Glomerular visceral epithelial cell (primary cell): Measurements from ENCODE around the gene KRTAP3-3.

Experiments
- DNase-seq: peaks from one replicate; pipeline ENCODE4 v3.0.0-alpha.2; 2016; ENCODE audit errors: extremely low spot score

Gene KRTAP3-3

GRCh38 chr17:40958086-40958953, 35.6 kb downstream of the KRTAP3-3 start:
- DNase-seq = no peak

GRCh38 chr17:40956401-40957254, 37.3 kb downstream of the KRTAP3-3 start:
- DNase-seq = peak; percentile 80

- DNase-seq = no peak
Measured at GRCh38 chr17:40953881-40954280, 40.1 kb downstream of the KRTAP3-3 start.

DNA sequence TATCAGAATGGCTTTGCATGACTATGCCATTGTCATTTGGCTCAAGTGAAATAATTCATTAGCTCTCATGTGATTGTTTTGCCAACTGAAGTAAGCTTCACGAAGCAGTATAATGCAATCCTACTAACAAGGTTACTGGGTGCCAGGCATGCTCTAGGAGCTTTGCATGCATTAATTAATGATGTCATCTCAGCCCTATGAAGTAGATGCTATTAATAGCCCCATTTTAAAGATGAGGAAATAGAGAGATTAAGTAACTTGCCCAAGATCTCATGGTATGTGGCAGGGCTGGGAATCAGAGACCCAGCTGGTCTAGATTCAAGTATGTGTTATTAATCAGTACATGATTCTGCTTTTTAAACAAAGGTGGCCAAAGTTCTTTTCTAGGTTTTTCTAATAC, 41.3 kb downstream of the KRTAP3-3 start:
- peak; percentile 51 for DNase-seq

GRCh38 chr17:40952154-40952553, 41.8 kb downstream of the KRTAP3-3 start:
- DNase-seq = no peak

DNA sequence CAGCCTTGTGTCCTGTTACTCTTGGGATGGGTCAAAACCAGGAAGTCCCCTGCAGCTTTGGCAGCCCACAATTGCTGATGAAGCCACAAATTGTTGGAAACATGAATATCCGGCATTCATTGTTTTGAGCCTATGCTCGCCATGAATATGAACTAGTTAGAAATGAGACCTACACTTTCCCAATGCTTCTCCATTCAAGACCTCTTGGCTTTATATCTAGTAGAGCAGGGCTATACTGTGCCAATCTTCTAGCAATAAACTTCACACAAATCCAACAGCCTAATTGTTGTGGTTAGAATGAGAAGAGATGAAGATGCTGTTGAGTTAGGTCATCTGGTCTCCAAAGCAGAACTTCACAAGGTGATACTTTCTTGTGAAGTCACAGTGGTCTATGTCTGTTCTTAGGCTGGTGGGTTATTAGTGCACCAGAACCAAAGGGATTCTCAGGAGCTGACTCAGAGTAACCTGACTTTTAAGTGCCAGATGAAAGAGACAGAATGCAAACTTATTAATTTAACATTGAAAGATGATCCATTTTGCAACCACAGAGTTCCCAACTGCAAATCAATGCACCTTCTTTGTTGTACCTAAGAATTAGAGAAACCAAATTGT, 42.8 kb downstream of the KRTAP3-3 start:
- peak; percentile 27 for DNase-seq

GRCh38 chr17:40950176-40950575, 43.8 kb downstream of the KRTAP3-3 start:
- DNase-seq = no peak

DNA sequence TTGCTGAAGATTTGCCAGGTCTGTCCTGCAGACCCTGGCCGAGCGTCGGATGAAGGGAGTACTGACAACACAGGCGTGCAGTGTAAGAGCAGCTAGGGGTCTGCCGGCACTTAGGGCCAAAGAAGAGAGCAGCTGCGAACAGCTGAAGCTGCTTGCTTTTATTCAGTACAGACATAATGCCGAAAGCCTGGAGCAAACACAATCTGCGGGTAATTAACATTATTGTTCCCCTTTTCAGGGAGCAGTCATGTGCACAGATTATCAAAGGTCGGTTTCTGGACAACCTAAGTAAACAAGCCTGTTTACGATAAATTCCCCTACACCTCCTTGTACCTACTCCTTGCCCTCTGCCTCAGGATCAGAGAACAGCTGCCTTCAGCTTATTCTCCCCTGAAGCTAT, 44.5 kb downstream of the KRTAP3-3 start:
- DNase-seq = no peak

- no peak for DNase-seq
Measured at GRCh38 chr17:40947929-40948328, 46.0 kb downstream of the KRTAP3-3 start.

DNA sequence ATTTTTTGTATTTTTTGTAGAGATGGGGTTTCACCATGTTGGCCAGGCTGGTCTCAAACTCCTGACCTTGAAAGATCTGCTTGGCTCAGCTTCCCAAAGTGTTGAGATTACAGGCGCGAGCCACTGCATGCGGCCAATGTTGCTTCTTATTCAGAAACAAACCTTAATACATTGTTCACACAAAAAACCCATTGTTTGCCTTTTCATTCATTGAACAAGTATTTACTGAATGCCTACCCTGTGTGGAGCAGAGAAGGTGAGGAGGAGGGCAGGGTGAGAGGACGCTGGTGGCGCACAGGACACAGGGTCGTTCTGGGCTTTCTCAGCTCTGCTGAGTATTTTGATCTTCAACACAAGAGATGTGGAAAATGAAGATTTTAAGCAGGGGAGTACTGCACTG, 48.5 kb downstream of the KRTAP3-3 start:
- no peak for DNase-seq

DNA sequence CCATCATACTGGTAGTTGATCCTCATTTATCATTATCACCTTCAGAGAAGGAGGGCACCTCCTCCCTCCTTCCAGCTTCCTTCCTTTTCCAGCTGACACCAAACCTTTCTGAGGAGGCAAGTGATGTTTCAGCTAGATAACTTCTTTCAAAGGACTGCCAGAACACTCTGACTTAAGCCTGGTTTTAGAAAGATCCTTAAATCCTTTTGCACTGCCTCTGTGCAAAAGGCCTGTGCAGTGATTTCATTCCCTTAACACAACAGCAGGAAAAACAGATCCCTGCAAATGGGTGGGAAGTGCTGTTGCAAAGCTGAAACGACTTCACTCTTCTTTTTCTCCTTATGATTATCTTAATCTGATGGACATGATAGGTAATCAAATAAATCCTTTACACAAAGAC, 49.4 kb downstream of the KRTAP3-3 start:
- no peak for DNase-seq
